CD14-positive monocyte (primary cell): ENCODE measurements around the gene LCLAT1. TPM values are rescaled to one million over a fixed set of nuclear protein-coding genes. Genes with fewer than 3 reads are reported as not detected.

Source experiments
- DNase-seq, 3 donors: peaks; one replicate each; pipeline ENCODE4 v3.0.0-alpha.2; 2011 to 2022
- H2AFZ ChIP-seq: 2 replicates; pipeline ENCODE4 v1.6.0; 2012; ENCODE audit warnings: mild to moderate bottlenecking, low read depth, low read length, inconsistent platforms; ENCODE audit not compliant: insufficient read depth, poor library complexity, severe bottlenecking
- H3K27ac ChIP-seq, 2 donors: 1 replicate in 1 of 2; 2 replicates in 1 of 2; pipeline ENCODE4 v1.5.1; 2012 to 2013; ENCODE audit warnings: low read length in 2 of 2, control low read depth in 1 of 2, inconsistent platforms in 1 of 2, low read depth in 1 of 2, mild to moderate bottlenecking in 1 of 2
- H3K27me3 ChIP-seq, 2 donors: one replicate each; pipeline versions ENCODE4 v1.6.0 to v1.6.1; 2011 to 2013; ENCODE audit warnings: low read length in 2 of 2; ENCODE audit not compliant: control insufficient read depth in 2 of 2, insufficient read depth in 2 of 2
- H3K36me3 ChIP-seq, 2 donors: replicated peaks in 1 of 2; 1 replicate in 1 of 2; 2 replicates in 1 of 2; pipeline versions ENCODE4 v1.5.1 to v1.6.1; 2012 to 2013; ENCODE audit warnings: low read length in 2 of 2, control low read depth in 1 of 2, inconsistent platforms in 1 of 2, mild to moderate bottlenecking in 1 of 2; ENCODE audit not compliant: insufficient read depth in 2 of 2, control insufficient read depth in 1 of 2
- H3K4me1 ChIP-seq, 2 donors: 1 replicate in 1 of 2; 2 replicates in 1 of 2; pipeline versions ENCODE4 v1.5.1 to v1.6.1; 2012 to 2013; ENCODE audit warnings: low read length in 2 of 2, control low read depth in 1 of 2, inconsistent platforms in 1 of 2, mild to moderate bottlenecking in 1 of 2, moderate library complexity in 1 of 2; ENCODE audit not compliant: insufficient read depth in 2 of 2, control insufficient read depth in 1 of 2
- H3K4me2 ChIP-seq: replicated peaks from 2 replicates; pipeline ENCODE3; 2012; ENCODE audit warnings: low read length, moderate library complexity, mild to moderate bottlenecking; ENCODE audit not compliant: poor library complexity, severe bottlenecking; ENCODE audit errors: extremely low read depth
- H3K4me3 ChIP-seq, 3 experiments: fragments of 200-600 bp in 1 of 3; sonication (generic) in 1 of 3; replicated peaks in 1 of 3; 1 replicate in 2 of 3; 2 replicates in 1 of 3; pipeline ENCODE4 v1.5.1; 2011 to 2013; ENCODE audit warnings: low read length in 3 of 3, mild to moderate bottlenecking in 3 of 3, control low read depth in 2 of 3, low read depth in 2 of 3, inconsistent platforms in 1 of 3, moderate library complexity in 1 of 3
- H3K79me2 ChIP-seq: 2 replicates; pipeline ENCODE4 v1.6.0; 2012; ENCODE audit warnings: mild to moderate bottlenecking, control low read depth, inconsistent platforms, low read length, moderate library complexity; ENCODE audit not compliant: insufficient read depth
- H3K9ac ChIP-seq: 2 replicates; pipeline ENCODE4 v1.6.0; 2017; ENCODE audit warnings: low read length, mild to moderate bottlenecking; ENCODE audit not compliant: insufficient read depth, poor library complexity, severe bottlenecking
- H3K9me3 ChIP-seq, 2 donors: replicated peaks in 1 of 2; 1 replicate in 1 of 2; 2 replicates in 1 of 2; pipeline versions ENCODE4 v1.5.1 to v1.6.1; 2012 to 2013; ENCODE audit warnings: low read length in 2 of 2, control low read depth in 1 of 2; ENCODE audit not compliant: control insufficient read depth in 1 of 2, insufficient read depth in 1 of 2
- H4K20me1 ChIP-seq: 2 replicates; pipeline ENCODE4 v1.6.0; 2012; ENCODE audit warnings: mild to moderate bottlenecking, low read length, control low read depth, moderate library complexity; ENCODE audit not compliant: insufficient read depth
- H3K27ac Mint-ChIP-seq, 7 donors: one replicate each; pipeline ENCODE4 v1.8.0; 2020; ENCODE audit warnings: mild to moderate bottlenecking in 7 of 7, mixed read lengths in 7 of 7, moderate library complexity in 6 of 7, inconsistent platforms in 2 of 7
- H3K27me3 Mint-ChIP-seq, 3 donors: one replicate each; pipeline ENCODE4 v1.8.0; 2021 to 2022; ENCODE audit warnings: low read depth in 3 of 3, mild to moderate bottlenecking in 3 of 3, mixed read lengths in 3 of 3, moderate library complexity in 3 of 3, inconsistent platforms in 1 of 3
- H3K36me3 Mint-ChIP-seq, 2 donors: one replicate each; pipeline ENCODE4 v1.8.0; 2020; ENCODE audit warnings: mixed read lengths in 2 of 2, inconsistent platforms in 1 of 2, mild to moderate bottlenecking in 1 of 2
- H3K4me1 Mint-ChIP-seq: one replicate; pipeline ENCODE4 v1.8.0; 2020; ENCODE audit warnings: mild to moderate bottlenecking, mixed read lengths
- H3K4me3 Mint-ChIP-seq, 2 donors: one replicate each; pipeline ENCODE4 v1.8.0; 2020; ENCODE audit warnings: mild to moderate bottlenecking in 2 of 2, mixed read lengths in 2 of 2, moderate library complexity in 1 of 2
- H3K9me3 Mint-ChIP-seq, 7 donors: one replicate each; pipeline ENCODE4 v1.8.0; 2020 to 2022; ENCODE audit warnings: mixed read lengths in 7 of 7, mild to moderate bottlenecking in 6 of 7, moderate library complexity in 6 of 7, inconsistent platforms in 2 of 7
- WGBS: methylation state at CpG from one replicate; pipeline ENCODE4 v1.1.5; 2013; ENCODE audit warnings: missing lambda C conversion rate; ENCODE audit not compliant: insufficient coverage; 5-methylcytosine and 5-hydroxymethylcytosine counted together
- intact Hi-C, 2 donors: fragments of 100-400 bp; cut with micrococcal nuclease; formaldehyde crosslinking; loops; one replicate each; pipeline versions ENCODE4 v1.15.0 to v1.15.1; 2023
- polyA plus RNA-seq, 3 donors: library from polyadenylated mRNA; depleted of rRNA in 1 of 3; unstranded in 2 of 3; stranded (reverse) in 1 of 3; fragments of 300-500 nt in 2 of 3; fragments of >200 nt in 1 of 3; fragmentation: Illumina TruSeq in 2 of 3; gene quantifications; 1 replicate in 2 of 3; 2 replicates in 1 of 3; pipeline ENCODE4 v1.2.3, GENCODE V29; 2012 to 2021
- TF ChIP-seq, protein P1 (sequence below): fragments of 200-600 bp; IDR thresholded peaks from one replicate; pipeline ENCODE4 v1.8.0; 2022; ENCODE audit warnings: antibody characterized with exemption, mild to moderate bottlenecking

The LCLAT1 gene
- polyA plus RNA-seq, 3 donors, result 1.2 to 5.7 (median 1.3) TPM

DNA sequence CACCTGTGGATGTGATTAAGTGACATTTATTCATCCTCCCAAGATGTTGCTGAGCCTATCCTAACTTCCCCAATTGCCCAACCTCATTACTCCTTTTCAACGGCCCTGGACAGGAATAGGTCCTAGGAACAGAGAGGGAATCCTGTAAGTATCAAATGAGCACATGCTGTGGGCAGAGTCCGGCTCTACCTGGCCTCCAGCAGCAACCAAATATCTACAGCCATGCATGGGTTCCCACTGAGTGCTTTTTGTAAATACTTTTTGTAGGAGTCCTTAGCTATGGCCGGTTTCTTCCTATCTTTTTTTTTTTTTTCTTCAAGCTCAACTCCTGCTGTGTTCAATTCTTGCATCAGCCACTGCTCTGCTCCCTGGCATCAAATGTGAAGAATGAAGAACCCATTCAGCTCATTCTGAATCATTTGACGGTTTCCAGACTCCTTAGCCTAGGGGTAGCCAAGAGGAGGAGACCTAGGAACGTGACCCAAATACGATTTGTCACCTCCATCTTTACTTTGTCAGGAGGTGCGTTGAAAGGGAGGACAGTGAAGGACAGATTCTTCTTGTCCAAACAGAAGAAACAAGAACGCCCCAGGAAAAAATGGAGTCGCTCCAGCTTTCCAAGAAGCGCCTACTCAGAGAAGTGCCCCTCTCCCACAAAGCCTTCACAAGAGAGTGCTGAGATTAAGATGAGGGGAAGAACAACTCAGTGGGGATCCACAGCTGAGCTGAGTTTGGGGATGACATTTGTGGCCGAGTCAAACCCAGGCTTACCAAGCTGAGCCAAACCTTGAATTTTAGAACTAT, 46.7 kb upstream of the LCLAT1 start:
- Mint-ChIP-seq H3K4me3 (no peak overlapping the region), H3K9me3 (no peaks in the 10 kb centered on the region), H3K36me3 (no peaks in the 10 kb centered on the region), H3K27me3 (peaks cover 3 to 9% (median 5%) of the 10 kb centered on the region in 3 donors), H3K4me1 (peaks cover 5% of the 10 kb centered on the region), H3K27ac (no peak overlapping the region)
- H3K4me3 ChIP-seq, result no peak overlapping the region
- no peaks in the 10 kb centered on the region for H3K79me2 ChIP-seq
- TF ChIP-seq, protein P1, sequence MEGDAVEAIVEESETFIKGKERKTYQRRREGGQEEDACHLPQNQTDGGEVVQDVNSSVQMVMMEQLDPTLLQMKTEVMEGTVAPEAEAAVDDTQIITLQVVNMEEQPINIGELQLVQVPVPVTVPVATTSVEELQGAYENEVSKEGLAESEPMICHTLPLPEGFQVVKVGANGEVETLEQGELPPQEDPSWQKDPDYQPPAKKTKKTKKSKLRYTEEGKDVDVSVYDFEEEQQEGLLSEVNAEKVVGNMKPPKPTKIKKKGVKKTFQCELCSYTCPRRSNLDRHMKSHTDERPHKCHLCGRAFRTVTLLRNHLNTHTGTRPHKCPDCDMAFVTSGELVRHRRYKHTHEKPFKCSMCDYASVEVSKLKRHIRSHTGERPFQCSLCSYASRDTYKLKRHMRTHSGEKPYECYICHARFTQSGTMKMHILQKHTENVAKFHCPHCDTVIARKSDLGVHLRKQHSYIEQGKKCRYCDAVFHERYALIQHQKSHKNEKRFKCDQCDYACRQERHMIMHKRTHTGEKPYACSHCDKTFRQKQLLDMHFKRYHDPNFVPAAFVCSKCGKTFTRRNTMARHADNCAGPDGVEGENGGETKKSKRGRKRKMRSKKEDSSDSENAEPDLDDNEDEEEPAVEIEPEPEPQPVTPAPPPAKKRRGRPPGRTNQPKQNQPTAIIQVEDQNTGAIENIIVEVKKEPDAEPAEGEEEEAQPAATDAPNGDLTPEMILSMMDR, result no peak
- 83% methylated on average over 1 of the region's 11 CpGs for WGBS
- H2AFZ ChIP-seq, result no peak overlapping the region
- H3K9ac ChIP-seq, result no peak overlapping the region
- intact Hi-C loops, result no loop called here
- H3K9me3 ChIP-seq, result no peaks in the 10 kb centered on the region
- H3K27me3 ChIP-seq, result no peaks in the 10 kb centered on the region
- H3K27ac ChIP-seq, result no peak overlapping the region
- no peaks in the 10 kb centered on the region for H4K20me1 ChIP-seq
- DNase-seq, result no peak
- H3K36me3 ChIP-seq, result no peaks in the 10 kb centered on the region
- no peak overlapping the region for H3K4me2 ChIP-seq
- no peaks in the 10 kb centered on the region for H3K4me1 ChIP-seq

DNA sequence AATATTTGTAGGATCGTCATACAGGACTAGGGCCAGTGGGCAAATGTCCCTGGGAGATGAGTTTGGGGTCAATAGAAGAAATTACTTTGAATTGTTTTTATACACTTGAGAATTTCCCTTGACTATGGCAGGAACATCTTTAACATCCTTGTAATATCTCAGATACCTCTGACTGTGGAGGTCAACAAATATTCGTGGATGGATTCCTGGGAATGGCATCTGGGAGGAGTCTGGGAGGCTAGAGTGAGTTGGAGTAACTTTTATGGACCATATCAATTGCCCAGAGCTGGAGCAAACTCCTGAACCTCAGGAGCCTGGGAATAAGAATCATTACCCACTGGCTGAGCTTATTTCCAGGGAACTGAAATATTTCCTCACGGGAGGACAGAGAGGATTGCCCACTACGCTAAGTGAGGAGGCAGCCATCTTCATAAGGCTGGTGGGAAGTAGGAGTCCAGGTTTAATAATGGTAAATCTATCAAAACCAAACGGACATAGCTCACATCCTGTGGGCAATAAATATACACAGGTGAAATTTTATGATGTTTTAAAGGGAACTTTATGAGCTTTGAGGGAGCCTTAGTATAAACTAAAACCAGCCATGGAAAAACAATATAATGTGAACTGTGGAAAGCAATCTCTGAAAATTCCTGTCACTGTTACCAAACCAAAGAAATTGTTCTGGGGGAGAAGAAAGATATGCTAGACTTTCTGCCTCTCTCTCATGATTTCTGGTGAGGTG, 44.4 kb upstream of the LCLAT1 start:
- Histone ChIP-seq H3K4me2 (no peak overlapping the region), H3K4me1 (no peaks in the 10 kb centered on the region), H3K9me3 (no peaks in the 10 kb centered on the region), H2AFZ (no peak overlapping the region), H3K9ac (no peak overlapping the region), H3K79me2 (no peaks in the 10 kb centered on the region), H3K27ac (no peak overlapping the region), H3K36me3 (no peaks in the 10 kb centered on the region), H4K20me1 (no peaks in the 10 kb centered on the region), H3K27me3 (no peaks in the 10 kb centered on the region), H3K4me3 (no peak overlapping the region)
- no peaks in the 10 kb centered on the region for H3K9me3 Mint-ChIP-seq
- intact Hi-C loops, result no loop called here
- H3K27me3 Mint-ChIP-seq, result peaks cover 5 to 8% (median 6%) of the 10 kb centered on the region in 3 donors
- WGBS, result no CpG with 5 or more reads among the region's 5 CpGs
- no peak overlapping the region for H3K4me3 Mint-ChIP-seq
- H3K27ac Mint-ChIP-seq, result no peak overlapping the region
- H3K36me3 Mint-ChIP-seq, result no peaks in the 10 kb centered on the region
- H3K4me1 Mint-ChIP-seq, result peaks cover 5% of the 10 kb centered on the region
- TF ChIP-seq, protein P1, result no peak
- no peak for DNase-seq
